H1 (cell line): Measurements from ENCODE around the gene ARMC5. TPM values are rescaled to one million over a fixed set of nuclear protein-coding genes. Genes with fewer than 3 reads are reported as not detected.

Source experiments
- BACH1 ChIP-seq: IDR thresholded peaks from 2 replicates; pipeline ENCODE4 v1.6.1; 2012; ENCODE audit warnings: low read length, improper control_type of control experiment
- BCL11A ChIP-seq, 2 experiments: IDR thresholded peaks; one replicate each; pipeline ENCODE4 v1.6.1; 2011; ENCODE audit warnings: low read depth in 2 of 2, low read length in 2 of 2, mild to moderate bottlenecking in 2 of 2
- CBX8 ChIP-seq: fragments of 300-800, 300-1000 bp; sonication (generic); IDR thresholded peaks from 2 replicates; pipeline ENCODE4 v1.7.1; 2016; ENCODE audit warnings: low read depth, low read length, borderline replicate concordance
- CHD1 ChIP-seq: IDR thresholded peaks from 2 replicates; pipeline ENCODE4 v1.6.1; 2012; ENCODE audit warnings: low read depth, low read length, improper control_type of control experiment
- CREB1 ChIP-seq: IDR thresholded peaks from 2 replicates; pipeline ENCODE4 v1.6.1; 2012; ENCODE audit warnings: inconsistent platforms
- E2F6 ChIP-seq: IDR thresholded peaks from 2 replicates; pipeline ENCODE4 v1.6.1; 2012; ENCODE audit warnings: inconsistent platforms
- EP300 ChIP-seq, 2 experiments: IDR thresholded peaks; 1 replicate in 1 of 2; 2 replicates in 1 of 2; pipeline ENCODE4 v1.6.1; 2011 to 2012; ENCODE audit warnings: low read depth in 2 of 2, low read length in 2 of 2, mild to moderate bottlenecking in 2 of 2, borderline replicate concordance in 1 of 2, inconsistent platforms in 1 of 2, moderate library complexity in 1 of 2
- FOSL1 ChIP-seq: IDR thresholded peaks from 2 replicates; pipeline ENCODE4 v1.6.1; 2011; ENCODE audit warnings: mild to moderate bottlenecking, low read depth, low read length, moderate library complexity; ENCODE audit not compliant: insufficient read depth
- GTF2F1 ChIP-seq: IDR thresholded peaks from 2 replicates; pipeline ENCODE4 v1.6.1; 2012; ENCODE audit warnings: low read depth, low read length, improper control_type of control experiment, borderline replicate concordance
- KDM1A ChIP-seq: fragments of 200-600, 300-600 bp; sonication (generic); IDR thresholded peaks from 2 replicates; pipeline ENCODE4 v1.7.1; 2016; ENCODE audit warnings: mild to moderate bottlenecking, low read length, borderline replicate concordance
- NRF1 ChIP-seq: IDR thresholded peaks from 2 replicates; pipeline ENCODE4 v1.6.1; 2011; ENCODE audit warnings: mild to moderate bottlenecking, low read depth, low read length, improper control_type of control experiment
- POLR2AphosphoS5 ChIP-seq: IDR thresholded peaks from 2 replicates; pipeline ENCODE4 v1.6.1; 2011; ENCODE audit warnings: low read depth, low read length
- RBBP5 ChIP-seq: IDR thresholded peaks from 2 replicates; pipeline ENCODE4 v1.7.1; 2012; ENCODE audit warnings: low read depth, mild to moderate bottlenecking, inconsistent platforms, low read length, moderate library complexity, borderline replicate concordance
- RFX5 ChIP-seq: IDR thresholded peaks from 2 replicates; pipeline ENCODE4 v1.6.1; 2011; ENCODE audit warnings: low read depth, low read length, improper control_type of control experiment, borderline replicate concordance
- RNF2 ChIP-seq: fragments of 200-900, 300-1000 bp; sonication (generic); IDR thresholded peaks from 2 replicates; pipeline ENCODE4 v1.7.1; 2016; ENCODE audit warnings: borderline replicate concordance, low read depth, mild to moderate bottlenecking, antibody characterized with exemption, low read length; ENCODE audit not compliant: poor library complexity, severe bottlenecking; ENCODE audit errors: missing control alignments
- SAP30 ChIP-seq: fragments of 300-600 bp; sonication (generic); IDR thresholded peaks from 2 replicates; pipeline ENCODE4 v1.7.1; 2012; ENCODE audit warnings: low read length, moderate library complexity, mild to moderate bottlenecking, inconsistent platforms; ENCODE audit not compliant: insufficient read depth, insufficient replicate concordance
- SP2 ChIP-seq: IDR thresholded peaks from 2 replicates; pipeline ENCODE4 v1.6.1; 2012; ENCODE audit warnings: mild to moderate bottlenecking, low read length, inconsistent platforms
- SRF ChIP-seq: IDR thresholded peaks from 2 replicates; pipeline ENCODE4 v1.6.1; 2011; ENCODE audit warnings: mild to moderate bottlenecking, low read depth, low read length, moderate library complexity
- TAF7 ChIP-seq: optimal IDR thresholded peaks from 2 replicates; pipeline ENCODE3; 2011; ENCODE audit warnings: low read depth, mild to moderate bottlenecking, inconsistent platforms, low read length, moderate library complexity, borderline replicate concordance
- USF2 ChIP-seq: IDR thresholded peaks from 2 replicates; pipeline ENCODE4 v1.6.1; 2011; ENCODE audit warnings: low read length, improper control_type of control experiment
- polyA plus RNA-seq, 7 experiments: library from polyadenylated mRNA; depleted of rRNA in 3 of 7; stranded (reverse) in 5 of 7; unstranded in 2 of 7; fragments of >200 nt in 5 of 7; fragments of 200-250 nt in 2 of 7; gene quantifications; 1 replicate in 5 of 7; 2 replicates in 1 of 7; 4 replicates in 1 of 7; pipeline versions ENCODE4 v1.2.1 to v1.2.3, GENCODE V29; 2011 to 2013; ENCODE audit warnings: missing spikeins in 2 of 7, mixed read lengths in 2 of 7
- total RNA-seq: library from RNA; stranded (reverse); fragmentation: NEBNext Ultra II Directional; extraction: Animal tissue kit (Norgen Biotek cat#: 25700); gene quantifications from 2 replicates; pipeline ENCODE4 v1.2.1, GENCODE V29; 2021
- TF ChIP-seq, protein P1 (sequence below): IDR thresholded peaks from 2 replicates; pipeline ENCODE4 v1.6.1; 2011; ENCODE audit warnings: low read depth, mild to moderate bottlenecking, low read length; ENCODE audit not compliant: insufficient read depth

The ARMC5 gene
- total and polyA plus RNA-seq, 2 of the 8 experiments (the other 6 are each of a cell fraction or from before 2014, with no cell fraction given), result 7.8 to 8.7 TPM

- TF ChIP-seq POLR2AphosphoS5, result no peak
- TF ChIP-seq EP300 (IDR thresholded peaks at IDR 0.05; ENCODE audit: borderline replicate concordance in 1 of 2, low read depth in 2 of 2, low read length in 2 of 2), result no peak
- no peak for TF ChIP-seq GTF2F1
- no peak for TF ChIP-seq CBX8
- TF ChIP-seq E2F6, result 0 out of 2 replicates have a peak, but pooled peaks have one; percentile 19
- TF ChIP-seq, protein P1, sequence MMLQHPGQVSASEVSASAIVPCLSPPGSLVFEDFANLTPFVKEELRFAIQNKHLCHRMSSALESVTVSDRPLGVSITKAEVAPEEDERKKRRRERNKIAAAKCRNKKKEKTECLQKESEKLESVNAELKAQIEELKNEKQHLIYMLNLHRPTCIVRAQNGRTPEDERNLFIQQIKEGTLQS, result no peak
- no peak for TF ChIP-seq CHD1
- TF ChIP-seq BACH1, result no peak
- peak; percentile 97 for TF ChIP-seq KDM1A
- TF ChIP-seq FOSL1, result peak; percentile 90
- TF ChIP-seq TAF7, result no peak
- TF ChIP-seq USF2, result no peak
- TF ChIP-seq RFX5, result no peak
- no peak for TF ChIP-seq NRF1
- TF ChIP-seq SRF, result no peak
- no peak for TF ChIP-seq SP2
- no peak for TF ChIP-seq SAP30
- TF ChIP-seq BCL11A (IDR thresholded peaks at IDR 0.05; ENCODE audit: low read depth in 2 of 2, low read length in 2 of 2), result no peak
- peak; percentile 46; the same call in 1 of the 2 replicates for TF ChIP-seq CREB1
- TF ChIP-seq RNF2, result no peak
- no peak for TF ChIP-seq RBBP5
Measured at GRCh38 chr16:31472709-31473203, 13.5 kb downstream of the ARMC5 start (continued).
